ENCODE results near the gene CTXN2. TPM values are rescaled to one million over a fixed set of nuclear protein-coding genes. Genes with fewer than 3 reads are reported as not detected.

Gene CTXN2
- total RNA-seq, 2 donors from 2014 or later: 0.07 to 0.16 TPM

DNA sequence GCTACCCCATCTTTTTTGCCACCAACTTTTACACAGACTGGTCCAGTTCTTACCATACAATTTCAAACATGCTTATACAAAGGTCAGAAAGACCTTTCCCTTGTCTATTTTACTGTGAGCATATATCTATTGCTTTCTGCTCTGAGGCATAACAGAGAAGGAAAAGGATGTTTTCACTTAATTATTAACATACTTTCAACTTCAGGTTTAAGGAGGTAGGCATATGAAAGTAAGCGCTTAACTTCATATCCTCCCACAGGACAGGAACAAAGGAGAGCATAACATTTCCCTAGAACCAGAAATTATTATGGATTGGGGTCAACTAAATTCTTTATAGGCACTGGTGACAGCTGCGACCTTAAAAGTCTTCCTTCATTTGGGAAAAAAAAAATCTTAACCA, 14.5 kb upstream of the CTXN2 start:
- no peak for TF ChIP-seq CTCF (IDR thresholded peaks at IDR 0.05)
- DNase-seq: no peak
- H3K4me3 ChIP-seq: peak overlapping the region; percentile 46
- no peak overlapping the region for H3K9ac ChIP-seq (ENCODE audit: low read depth in 2 of 2, low read length in 2 of 2)
- no peaks in the 10 kb centered on the region for H3K36me3 ChIP-seq
- H3K27me3 ChIP-seq: no peaks in the 10 kb centered on the region
- H3K9me3 ChIP-seq: no peaks in the 10 kb centered on the region
- intact Hi-C loops (cut with DNase I): no loop called here
- H3K27ac ChIP-seq: no peak overlapping the region
- no peaks in the 10 kb centered on the region for H3K4me1 ChIP-seq

- no peaks in the 10 kb centered on the region for H3K36me3 ChIP-seq
- H3K9me3 ChIP-seq: no peaks in the 10 kb centered on the region
- no peak for DNase-seq
- H3K4me1 ChIP-seq: no peaks in the 10 kb centered on the region
- peak overlapping the region; percentile 3 for H3K27ac ChIP-seq
- no peaks in the 10 kb centered on the region for H3K27me3 ChIP-seq
- intact Hi-C loops (cut with DNase I): no loop called here
- peak overlapping the region; percentile 46 for H3K4me3 ChIP-seq
- peak overlapping the region in 1 of 2 donors; percentile 26 for H3K9ac ChIP-seq (ENCODE audit: low read depth in 2 of 2, low read length in 2 of 2)
- TF ChIP-seq CTCF (IDR thresholded peaks at IDR 0.05): no peak
These were observed 14.1 kb upstream of the CTXN2 start for GRCh38 chr15:48177383-48177765.

- DNase-seq: peak; percentile 65
- Histone ChIP-seq H3K4me1 (no peaks in the 10 kb centered on the region), H3K4me3 (peak within 1 kb of the TSS; percentile 46), H3K9ac (ENCODE audit: low read depth in 2 of 2, low read length in 2 of 2) (peak within 1 kb of the TSS; percentile 26 to 74), H3K27me3 (no peaks in the 10 kb centered on the region), H3K36me3 (no peaks in the 10 kb centered on the region), H3K9me3 (no peaks in the 10 kb centered on the region), H3K27ac (peak within 1 kb of the TSS; percentile 3)
- intact Hi-C loops (cut with DNase I): no loop called here
- TF ChIP-seq CTCF (IDR thresholded peaks at IDR 0.05): no peak
These were observed 13.5 kb upstream of the CTXN2 start, which contains the start of gene MYEF2 for GRCh38 chr15:48177766-48178647. Gene MYEF2, minus strand, starts transcription at chr15:48178295. Its CDS starts 58 bp downstream, at chr15:48178237.

- no peaks in the 10 kb centered on the region for H3K4me1 ChIP-seq
- no peak overlapping the region for H3K9ac ChIP-seq (ENCODE audit: low read depth in 2 of 2, low read length in 2 of 2)
- no peaks in the 10 kb centered on the region for H3K9me3 ChIP-seq
- TF ChIP-seq CTCF (IDR thresholded peaks at IDR 0.05): no peak
- intact Hi-C loops (cut with DNase I): no loop called here
- peak overlapping the region; percentile 46 for H3K4me3 ChIP-seq
- H3K27ac ChIP-seq: no peak overlapping the region
- no peaks in the 10 kb centered on the region for H3K27me3 ChIP-seq
- no peaks in the 10 kb centered on the region for H3K36me3 ChIP-seq
- DNase-seq: no peak
These were observed 12.9 kb upstream of the CTXN2 start for GRCh38 chr15:48178648-48178931.

- intact Hi-C loops (cut with DNase I): no loop called here
- H3K36me3 ChIP-seq: no peaks in the 10 kb centered on the region
- no peak overlapping the region for H3K27ac ChIP-seq
- no peak overlapping the region for H3K9ac ChIP-seq (ENCODE audit: low read depth in 2 of 2, low read length in 2 of 2)
- H3K4me1 ChIP-seq: no peaks in the 10 kb centered on the region
- no peaks in the 10 kb centered on the region for H3K27me3 ChIP-seq
- H3K4me3 ChIP-seq: no peak overlapping the region
- TF ChIP-seq CTCF (IDR thresholded peaks at IDR 0.05): no peak
- DNase-seq: no peak
- H3K9me3 ChIP-seq: no peaks in the 10 kb centered on the region
These were observed 8.7 kb upstream of the CTXN2 start for GRCh38 chr15:48182749-48183148.
